B cell (primary cell): ENCODE data around the gene ZNF407. TPM values are rescaled to one million over a fixed set of nuclear protein-coding genes. Genes with fewer than 3 reads are reported as not detected.

ENCODE experiments used
- ATAC-seq: fragments of 200-7000 bp; cut with Tn5 transposase; one replicate; pipeline ENCODE4 v1.10.0; 2021; ENCODE audit warnings: low read depth, mild to moderate bottlenecking, moderate number of reproducible peaks, moderate library complexity
- CTCF ChIA-PET: fragments of 350-600 bp; sonication (Branson Sonifier 250); formaldehyde crosslinking; loops from one replicate; lab custom pipeline; 2021; ENCODE audit warnings: antibody characterized with exemption, inconsistent platforms; lab: Charles Lee
- POLR2A ChIA-PET: fragments of 350-600 bp; sonication (Branson Sonifier 250); formaldehyde crosslinking; loops from one replicate; lab custom pipeline; 2021; ENCODE audit warnings: antibody characterized with exemption; lab: Charles Lee
- DNase-seq: peaks from one replicate; pipeline ENCODE4 v3.0.0; 2013
- H2AFZ ChIP-seq: 2 replicates; pipeline ENCODE4 v1.6.1; 2012; ENCODE audit warnings: mild to moderate bottlenecking, low read depth, low read length; ENCODE audit not compliant: insufficient read depth, poor library complexity, severe bottlenecking
- H3K27ac ChIP-seq, 2 donors: 1 replicate in 1 of 2; 2 replicates in 1 of 2; pipeline ENCODE4 v1.5.1; 2012 to 2013; ENCODE audit warnings: low read length in 2 of 2, mild to moderate bottlenecking in 2 of 2, moderate library complexity in 1 of 2
- H3K27me3 ChIP-seq, 4 experiments: fragments of 200-600 bp in 1 of 4; sonication (generic) in 1 of 4; replicated peaks in 1 of 4; 1 replicate in 2 of 4; 2 replicates in 2 of 4; pipeline versions ENCODE4 v1.6.1 to v1.7.0; 2013 to 2016; ENCODE audit warnings: low read length in 3 of 4, mild to moderate bottlenecking in 2 of 4, mixed read lengths in 1 of 4, moderate library complexity in 1 of 4; ENCODE audit not compliant: insufficient read depth in 4 of 4, control insufficient read depth in 3 of 4; ENCODE audit errors: control extremely low read depth in 1 of 4
- H3K36me3 ChIP-seq, 2 experiments: replicated peaks in 1 of 2; 1 replicate in 1 of 2; 2 replicates in 1 of 2; pipeline versions ENCODE4 v1.6.1 to v1.7.1; 2013; ENCODE audit warnings: low read length in 1 of 2; ENCODE audit not compliant: insufficient read depth in 2 of 2, control insufficient read depth in 1 of 2; ENCODE audit errors: control extremely low read depth in 1 of 2, extremely low read depth in 1 of 2
- H3K4me1 ChIP-seq, 2 donors: fragments of 200-600 bp in 1 of 2; sonication (generic) in 1 of 2; 1 replicate in 1 of 2; 2 replicates in 1 of 2; pipeline versions ENCODE4 v1.5.1 to v1.6.1; 2013 to 2017; ENCODE audit warnings: low read length in 2 of 2; ENCODE audit not compliant: control insufficient read depth in 2 of 2, insufficient read depth in 2 of 2
- H3K4me2 ChIP-seq: replicated peaks from 2 replicates; pipeline ENCODE3; 2012; ENCODE audit warnings: mild to moderate bottlenecking, low read depth, low read length; ENCODE audit not compliant: poor library complexity, severe bottlenecking
- H3K4me3 ChIP-seq, 5 experiments: fragments of 200-600 bp in 1 of 5; sonication (generic) in 1 of 5; 1 replicate in 3 of 5; 2 replicates in 2 of 5; pipeline versions ENCODE4 v1.5.1 to v1.7.0; 2011 to 2016; ENCODE audit warnings: low read length in 4 of 5, mild to moderate bottlenecking in 4 of 5, low read depth in 2 of 5, control low read depth in 1 of 5, moderate library complexity in 1 of 5; ENCODE audit not compliant: insufficient read depth in 1 of 5; ENCODE audit errors: control extremely low read depth in 1 of 5, extremely low read depth in 1 of 5
- H3K79me2 ChIP-seq: fragments of 200-600 bp; sonication (generic); one replicate; pipeline ENCODE4 v1.6.0; 2016; ENCODE audit warnings: low read length; ENCODE audit not compliant: control insufficient read depth, insufficient read depth
- H3K9ac ChIP-seq: fragments of 200-600 bp; sonication (generic); 2 replicates; pipeline ENCODE4 v1.6.1; 2017; ENCODE audit warnings: mild to moderate bottlenecking, low read length, moderate library complexity
- H3K9me3 ChIP-seq, 3 donors: one replicate each; pipeline versions ENCODE4 v1.6.1 to v1.7.1; 2013; ENCODE audit warnings: low read length in 2 of 3; ENCODE audit not compliant: control insufficient read depth in 2 of 3, insufficient read depth in 1 of 3; ENCODE audit errors: control extremely low read depth in 1 of 3
- H4K20me1 ChIP-seq: 2 replicates; pipeline ENCODE4 v1.6.0; 2012; ENCODE audit warnings: mild to moderate bottlenecking, low read length; ENCODE audit not compliant: insufficient read depth, control insufficient read depth, poor library complexity, severe bottlenecking
- H3K27ac Mint-ChIP-seq: one replicate; pipeline ENCODE4 v1.8.0; 2021; ENCODE audit warnings: mixed read lengths
- H3K27me3 Mint-ChIP-seq: one replicate; pipeline ENCODE4 v1.8.0; 2021; ENCODE audit warnings: mixed read lengths
- H3K4me1 Mint-ChIP-seq: one replicate; pipeline ENCODE4 v1.8.0; 2021; ENCODE audit warnings: mixed read lengths
- H3K4me3 Mint-ChIP-seq: one replicate; pipeline ENCODE4 v1.8.0; 2021; ENCODE audit warnings: mixed read lengths
- H3K9me3 Mint-ChIP-seq: one replicate; pipeline ENCODE4 v1.8.0; 2022; ENCODE audit warnings: mixed read lengths; ENCODE audit not compliant: insufficient read depth
- CTCF ChIP-seq: fragments of 200-600 bp; IDR thresholded peaks from one replicate; pipeline ENCODE4 v1.8.0; 2022; ENCODE audit warnings: antibody characterized with exemption, mild to moderate bottlenecking
- EZH2 ChIP-seq: IDR thresholded peaks from 2 replicates; pipeline ENCODE4 v1.6.1; 2012; ENCODE audit warnings: borderline replicate concordance, low read depth, mild to moderate bottlenecking, moderate library complexity, low read length; ENCODE audit not compliant: insufficient read depth, poor library complexity, severe bottlenecking
- WGBS: methylation state at CpG from one replicate; pipeline ENCODE4 v1.1.5; 2013; ENCODE audit warnings: missing lambda C conversion rate; ENCODE audit not compliant: insufficient coverage; 5-methylcytosine and 5-hydroxymethylcytosine counted together
- intact Hi-C: fragments of 100-400 bp; cut with micrococcal nuclease; formaldehyde crosslinking; loops from one replicate; pipeline ENCODE4 v1.10.0; 2022
- polyA plus RNA-seq: library from polyadenylated mRNA; depleted of rRNA; stranded (reverse); fragments of >200 nt; gene quantifications from 2 replicates; pipeline ENCODE4 v1.2.3, GENCODE V29; 2012
- total RNA-seq, 2 donors: library from RNA; stranded (reverse); fragments of 120-200 nt in 1 of 2; gene quantifications; 1 replicate in 1 of 2; 2 replicates in 1 of 2; pipeline versions ENCODE4 v1.2.3 to v1.2.4, GENCODE V29; 2013 to 2022

ZNF407 gene
- total and polyA plus RNA-seq, 2 donors (not counting 1 experiment from before 2014, with no cell fraction given), result 4.5 to 37.1 TPM

DNA sequence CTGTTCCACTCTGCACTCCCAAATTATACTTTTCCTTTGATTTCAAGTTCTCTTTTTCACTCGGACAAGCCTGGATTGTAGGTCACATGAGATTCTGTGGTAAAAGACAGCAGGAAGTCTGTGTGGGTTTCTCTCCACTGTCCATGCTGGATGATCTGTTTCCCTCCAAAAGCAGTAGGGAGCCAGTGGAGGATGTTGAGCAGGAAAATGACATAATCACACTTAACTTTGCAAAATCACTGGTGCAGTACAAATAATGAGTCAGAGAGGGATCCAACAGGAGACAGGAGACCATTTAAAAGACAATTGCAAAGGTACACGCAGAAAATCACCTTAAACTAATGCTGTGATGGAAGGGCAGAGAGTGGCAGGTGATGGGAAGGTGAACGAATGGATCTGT is 301.3 kb downstream of the ZNF407 start:
- Histone ChIP-seq H3K27ac (no peak overlapping the region), H2AFZ (no peak overlapping the region), H3K9me3 (no peaks in the 10 kb centered on the region), H3K79me2 (no peaks in the 10 kb centered on the region), H3K9ac (no peak overlapping the region), H3K4me1 (no peaks in the 10 kb centered on the region), H3K36me3 (no peaks in the 10 kb centered on the region), H4K20me1 (no peaks in the 10 kb centered on the region), H3K4me2 (no peak overlapping the region), H3K27me3 (no peaks in the 10 kb centered on the region), H3K4me3 (no peak overlapping the region)
- 100% methylated on average over 1 of the region's 3 CpGs for WGBS
- no peaks in the 10 kb centered on the region for H3K4me1 Mint-ChIP-seq
- no peak for ATAC-seq
- H3K27me3 Mint-ChIP-seq, result no peaks in the 10 kb centered on the region
- DNase-seq, result no peak
- no peak overlapping the region for H3K4me3 Mint-ChIP-seq
- no peak overlapping the region for H3K27ac Mint-ChIP-seq
- ChIA-PET POLR2A (no interaction called here), CTCF (interaction anchor here (0.6 kb wide), 1 partner anchor 89 kb away, joined by 3 read pairs; no protein-coding TSS in a partner anchor)
- TF ChIP-seq CTCF (no peak), EZH2 (no peak)
- no peaks in the 10 kb centered on the region for H3K9me3 Mint-ChIP-seq
- intact Hi-C loops, result loop anchor here (5.0 kb wide), 1 partner anchor 468 kb away; no protein-coding TSS in a partner anchor

GRCh38 chr18:74899554-74899953 is 301.9 kb downstream of the ZNF407 start:
- H3K27ac ChIP-seq, result no peak overlapping the region
- no peaks in the 10 kb centered on the region for H3K27me3 ChIP-seq
- 97% methylated on average over 5 of the region's 5 CpGs for WGBS
- H3K9ac ChIP-seq, result no peak overlapping the region
- no peak overlapping the region for H3K4me2 ChIP-seq
- Mint-ChIP-seq H3K27me3 (no peaks in the 10 kb centered on the region), H3K27ac (no peak overlapping the region), H3K4me1 (no peaks in the 10 kb centered on the region), H3K4me3 (no peak overlapping the region), H3K9me3 (no peaks in the 10 kb centered on the region)
- no peaks in the 10 kb centered on the region for H3K4me1 ChIP-seq
- ChIA-PET CTCF (no interaction called here), POLR2A (no interaction called here)
- TF ChIP-seq CTCF (no peak), EZH2 (no peak)
- DNase-seq (no peak), ATAC-seq (no peak)
- H3K36me3 ChIP-seq, result no peaks in the 10 kb centered on the region
- H3K79me2 ChIP-seq, result no peaks in the 10 kb centered on the region
- H2AFZ ChIP-seq, result no peak overlapping the region
- H3K4me3 ChIP-seq, result no peak overlapping the region
- intact Hi-C loops, result loop anchor here (5.0 kb wide), 1 partner anchor 468 kb away; no protein-coding TSS in a partner anchor
- H3K9me3 ChIP-seq, result no peaks in the 10 kb centered on the region
- H4K20me1 ChIP-seq, result no peaks in the 10 kb centered on the region
